ENCODE measurements around the gene RNF207. TPM values are rescaled to one million over a fixed set of nuclear protein-coding genes. Genes with fewer than 3 reads are reported as not detected.

The RNF207 gene
- total RNA-seq, 1 experiment from 2014 or later = 9.2 TPM

DNA sequence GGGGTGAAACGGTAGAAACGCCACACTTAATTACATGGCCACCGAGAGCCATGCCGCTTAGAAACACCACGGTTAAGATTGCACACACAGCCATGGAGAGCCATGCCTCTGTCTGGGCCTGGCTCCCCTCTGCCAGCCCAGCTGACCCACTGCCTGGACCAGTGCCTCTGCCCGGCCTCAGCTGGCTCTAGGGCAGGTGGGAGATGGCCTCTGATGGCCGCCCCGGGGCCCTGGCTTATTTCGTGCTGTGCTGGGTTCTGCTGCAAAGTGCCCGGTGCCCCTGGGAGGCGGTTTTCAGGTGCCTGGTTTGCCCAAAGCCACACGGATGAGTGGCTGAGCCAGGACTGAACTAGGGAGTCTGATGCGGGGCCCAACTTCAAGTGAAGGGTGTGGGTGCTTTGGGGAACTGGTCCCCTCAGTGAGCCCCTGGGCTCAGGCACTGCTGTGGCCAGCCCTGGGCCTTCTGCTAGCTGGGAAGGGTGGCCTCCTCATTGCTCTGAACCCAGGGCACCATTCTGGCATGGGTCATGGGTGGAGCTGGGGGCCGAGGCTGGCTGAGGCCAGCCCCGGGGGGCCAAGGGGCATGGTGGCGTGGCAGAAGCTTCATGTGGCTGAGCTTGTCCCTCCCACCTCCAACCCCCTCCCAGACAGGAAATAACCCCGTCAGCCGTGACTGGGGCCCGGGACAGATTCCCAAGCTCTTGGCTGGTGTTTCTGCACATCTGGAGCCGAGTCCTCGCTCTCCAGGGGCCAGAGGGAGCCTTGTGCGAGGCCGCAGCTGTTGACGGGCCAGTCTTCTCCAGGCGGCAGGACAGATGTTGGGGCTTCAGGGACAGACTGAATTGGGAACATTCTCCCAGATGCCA is 56.9 kb downstream of the RNF207 start:
- ATAC-seq = no peak
- Mint-ChIP-seq H3K27ac (0 out of 2 replicates have a peak overlapping the region, but pooled peaks have one; percentile 36), H3K4me3 (no peak overlapping the region), H3K27me3 (ENCODE audit: low read depth) (peaks cover 21% of the 10 kb centered on the region), H3K4me1 (peaks cover 9% of the 10 kb centered on the region), H3K36me3 (no peaks in the 10 kb centered on the region), H3K9me3 (no peaks in the 10 kb centered on the region)
- TF ChIP-seq CREM (CRISPR knock-in tag; IDR thresholded peaks at IDR 0.05) = no peak
- TF ChIP-seq, protein P1, sequence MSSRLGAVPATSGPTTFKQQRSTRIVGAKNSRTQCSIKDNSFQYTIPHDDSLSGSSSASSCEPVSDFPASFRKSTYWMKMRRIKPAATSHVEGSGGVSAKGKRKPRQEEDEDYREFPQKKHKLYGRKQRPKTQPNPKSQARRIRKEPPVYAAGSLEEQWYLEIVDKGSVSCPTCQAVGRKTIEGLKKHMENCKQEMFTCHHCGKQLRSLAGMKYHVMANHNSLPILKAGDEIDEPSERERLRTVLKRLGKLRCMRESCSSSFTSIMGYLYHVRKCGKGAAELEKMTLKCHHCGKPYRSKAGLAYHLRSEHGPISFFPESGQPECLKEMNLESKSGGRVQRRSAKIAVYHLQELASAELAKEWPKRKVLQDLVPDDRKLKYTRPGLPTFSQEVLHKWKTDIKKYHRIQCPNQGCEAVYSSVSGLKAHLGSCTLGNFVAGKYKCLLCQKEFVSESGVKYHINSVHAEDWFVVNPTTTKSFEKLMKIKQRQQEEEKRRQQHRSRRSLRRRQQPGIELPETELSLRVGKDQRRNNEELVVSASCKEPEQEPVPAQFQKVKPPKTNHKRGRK (CRISPR knock-in tag; IDR thresholded peaks at IDR 0.05; ENCODE audit: borderline replicate concordance) = no peak
- TF ChIP-seq, protein P2, sequence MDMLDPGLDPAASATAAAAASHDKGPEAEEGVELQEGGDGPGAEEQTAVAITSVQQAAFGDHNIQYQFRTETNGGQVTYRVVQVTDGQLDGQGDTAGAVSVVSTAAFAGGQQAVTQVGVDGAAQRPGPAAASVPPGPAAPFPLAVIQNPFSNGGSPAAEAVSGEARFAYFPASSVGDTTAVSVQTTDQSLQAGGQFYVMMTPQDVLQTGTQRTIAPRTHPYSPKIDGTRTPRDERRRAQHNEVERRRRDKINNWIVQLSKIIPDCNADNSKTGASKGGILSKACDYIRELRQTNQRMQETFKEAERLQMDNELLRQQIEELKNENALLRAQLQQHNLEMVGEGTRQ (CRISPR knock-in tag; IDR thresholded peaks at IDR 0.05) = no peak
- no peak for DNase-seq (ENCODE audit: low spot score)
- CTCF ChIA-PET = interaction anchor here (0.9 to 14.8 kb wide), 6 partner anchors 14 to 175 kb away, joined by 3 to 164 read pairs (median 4); no protein-coding TSS in a partner anchor
- POLR2A ChIA-PET = interaction anchor here (0.7 to 0.9 kb wide), 2 partner anchors 16 to 130 kb away, joined by 3 read pairs; no protein-coding TSS in a partner anchor

DNA sequence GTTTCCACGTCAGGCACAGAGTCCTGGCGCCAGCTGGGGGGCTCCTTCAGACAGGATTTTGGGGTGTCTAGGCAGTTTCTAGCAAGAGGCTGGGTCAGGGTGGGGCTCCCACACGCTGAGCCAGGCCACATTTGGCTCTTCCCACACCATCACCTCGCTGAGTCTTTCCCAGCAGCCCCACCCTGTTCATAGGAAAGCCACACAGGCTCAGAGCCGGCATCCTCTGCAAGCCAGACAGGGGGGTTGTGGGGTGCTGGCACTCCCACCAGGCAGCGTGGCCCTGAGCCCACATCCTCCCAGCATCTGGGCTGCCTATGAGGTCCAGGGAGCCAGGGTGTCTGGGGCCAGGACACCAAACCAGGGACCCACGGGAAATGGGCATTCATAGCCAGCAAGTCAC is 57.8 kb downstream of the RNF207 start:
- ATAC-seq = no peak
- Mint-ChIP-seq H3K9me3 (no peaks in the 10 kb centered on the region), H3K27me3 (ENCODE audit: low read depth) (peaks cover 18% of the 10 kb centered on the region), H3K27ac (no peak overlapping the region), H3K36me3 (no peaks in the 10 kb centered on the region), H3K4me1 (peaks cover 9% of the 10 kb centered on the region), H3K4me3 (no peak overlapping the region)
- TF ChIP-seq GABPB1 (CRISPR knock-in tag; IDR thresholded peaks at IDR 0.05) = no peak
- TF ChIP-seq, protein P3, sequence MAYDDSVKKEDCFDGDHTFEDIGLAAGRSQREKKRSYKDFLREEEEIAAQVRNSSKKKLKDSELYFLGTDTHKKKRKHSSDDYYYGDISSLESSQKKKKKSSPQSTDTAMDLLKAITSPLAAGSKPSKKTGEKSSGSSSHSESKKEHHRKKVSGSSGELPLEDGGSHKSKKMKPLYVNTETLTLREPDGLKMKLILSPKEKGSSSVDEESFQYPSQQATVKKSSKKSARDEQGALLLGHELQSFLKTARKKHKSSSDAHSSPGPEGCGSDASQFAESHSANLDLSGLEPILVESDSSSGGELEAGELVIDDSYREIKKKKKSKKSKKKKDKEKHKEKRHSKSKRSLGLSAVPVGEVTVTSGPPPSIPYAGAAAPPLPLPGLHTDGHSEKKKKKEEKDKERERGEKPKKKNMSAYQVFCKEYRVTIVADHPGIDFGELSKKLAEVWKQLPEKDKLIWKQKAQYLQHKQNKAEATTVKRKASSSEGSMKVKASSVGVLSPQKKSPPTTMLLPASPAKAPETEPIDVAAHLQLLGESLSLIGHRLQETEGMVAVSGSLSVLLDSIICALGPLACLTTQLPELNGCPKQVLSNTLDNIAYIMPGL (CRISPR knock-in tag; IDR thresholded peaks at IDR 0.05) = no peak
- no peak for TF ChIP-seq MYBL2 (CRISPR knock-in tag; IDR thresholded peaks at IDR 0.05)
- TF ChIP-seq ZBTB21 (CRISPR knock-in tag; IDR thresholded peaks at IDR 0.05; ENCODE audit: borderline replicate concordance) = no peak
- no peak for TF ChIP-seq TCF7 (CRISPR knock-in tag; IDR thresholded peaks at IDR 0.05; ENCODE audit: low read depth)
- TF ChIP-seq NR3C1 (CRISPR knock-in tag; conservative IDR thresholded peaks at IDR 0.05; ENCODE audit: low read depth) = no peak
- TF ChIP-seq HMGA2 (CRISPR knock-in tag; IDR thresholded peaks at IDR 0.05) = no peak
- no peak for TF ChIP-seq RORB (CRISPR knock-in tag; IDR thresholded peaks at IDR 0.05)
- TF ChIP-seq SOX15 (CRISPR knock-in tag; IDR thresholded peaks at IDR 0.05) = no peak
- TF ChIP-seq, protein P4, sequence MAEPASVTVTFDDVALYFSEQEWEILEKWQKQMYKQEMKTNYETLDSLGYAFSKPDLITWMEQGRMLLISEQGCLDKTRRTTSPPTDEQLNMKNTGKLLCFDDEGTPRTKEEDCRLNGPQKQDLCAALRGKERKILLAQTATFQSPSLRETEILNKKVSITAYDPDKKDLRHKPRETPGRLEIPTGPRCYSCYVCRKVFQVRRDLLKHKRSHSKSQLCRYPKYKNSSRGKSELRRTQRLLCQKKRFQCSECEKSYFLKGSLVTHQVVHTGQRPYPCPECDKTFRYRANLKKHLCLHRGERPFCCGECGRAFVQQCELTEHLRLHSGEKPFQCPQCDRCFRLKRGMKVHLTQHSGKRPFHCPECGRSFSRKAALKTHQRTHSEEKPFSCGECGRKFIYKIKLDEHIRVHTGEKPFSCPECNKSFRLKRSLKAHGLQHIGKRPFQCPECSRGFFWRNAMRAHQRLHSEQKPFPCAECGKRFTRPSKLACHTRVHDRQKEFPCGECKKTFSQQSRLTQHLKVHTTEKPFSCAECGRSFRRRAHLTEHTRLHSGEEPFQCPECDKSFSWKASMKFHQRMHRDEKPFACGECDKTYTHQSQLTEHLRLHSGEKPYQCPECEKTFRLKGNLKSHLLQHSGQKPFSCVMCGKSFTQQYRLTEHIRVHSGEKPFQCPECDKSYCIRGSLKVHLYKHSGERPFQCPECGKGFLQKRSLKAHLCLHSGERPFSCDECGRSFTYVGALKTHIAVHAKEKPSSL (CRISPR knock-in tag; conservative IDR thresholded peaks at IDR 0.05) = no peak
- TF ChIP-seq, protein P5, sequence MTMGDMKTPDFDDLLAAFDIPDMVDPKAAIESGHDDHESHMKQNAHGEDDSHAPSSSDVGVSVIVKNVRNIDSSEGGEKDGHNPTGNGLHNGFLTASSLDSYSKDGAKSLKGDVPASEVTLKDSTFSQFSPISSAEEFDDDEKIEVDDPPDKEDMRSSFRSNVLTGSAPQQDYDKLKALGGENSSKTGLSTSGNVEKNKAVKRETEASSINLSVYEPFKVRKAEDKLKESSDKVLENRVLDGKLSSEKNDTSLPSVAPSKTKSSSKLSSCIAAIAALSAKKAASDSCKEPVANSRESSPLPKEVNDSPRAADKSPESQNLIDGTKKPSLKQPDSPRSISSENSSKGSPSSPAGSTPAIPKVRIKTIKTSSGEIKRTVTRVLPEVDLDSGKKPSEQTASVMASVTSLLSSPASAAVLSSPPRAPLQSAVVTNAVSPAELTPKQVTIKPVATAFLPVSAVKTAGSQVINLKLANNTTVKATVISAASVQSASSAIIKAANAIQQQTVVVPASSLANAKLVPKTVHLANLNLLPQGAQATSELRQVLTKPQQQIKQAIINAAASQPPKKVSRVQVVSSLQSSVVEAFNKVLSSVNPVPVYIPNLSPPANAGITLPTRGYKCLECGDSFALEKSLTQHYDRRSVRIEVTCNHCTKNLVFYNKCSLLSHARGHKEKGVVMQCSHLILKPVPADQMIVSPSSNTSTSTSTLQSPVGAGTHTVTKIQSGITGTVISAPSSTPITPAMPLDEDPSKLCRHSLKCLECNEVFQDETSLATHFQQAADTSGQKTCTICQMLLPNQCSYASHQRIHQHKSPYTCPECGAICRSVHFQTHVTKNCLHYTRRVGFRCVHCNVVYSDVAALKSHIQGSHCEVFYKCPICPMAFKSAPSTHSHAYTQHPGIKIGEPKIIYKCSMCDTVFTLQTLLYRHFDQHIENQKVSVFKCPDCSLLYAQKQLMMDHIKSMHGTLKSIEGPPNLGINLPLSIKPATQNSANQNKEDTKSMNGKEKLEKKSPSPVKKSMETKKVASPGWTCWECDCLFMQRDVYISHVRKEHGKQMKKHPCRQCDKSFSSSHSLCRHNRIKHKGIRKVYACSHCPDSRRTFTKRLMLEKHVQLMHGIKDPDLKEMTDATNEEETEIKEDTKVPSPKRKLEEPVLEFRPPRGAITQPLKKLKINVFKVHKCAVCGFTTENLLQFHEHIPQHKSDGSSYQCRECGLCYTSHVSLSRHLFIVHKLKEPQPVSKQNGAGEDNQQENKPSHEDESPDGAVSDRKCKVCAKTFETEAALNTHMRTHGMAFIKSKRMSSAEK (CRISPR knock-in tag; IDR thresholded peaks at IDR 0.05; ENCODE audit: borderline replicate concordance) = no peak
- TF ChIP-seq ESRRA (CRISPR knock-in tag; IDR thresholded peaks at IDR 0.05; ENCODE audit: borderline replicate concordance) = no peak
- no peak for TF ChIP-seq CREB1 (CRISPR knock-in tag; IDR thresholded peaks at IDR 0.05)
- DNase-seq (ENCODE audit: low spot score) = no peak
- CTCF ChIA-PET = interaction anchor here (4.2 to 14.8 kb wide), 2 partner anchors 15 to 25 kb away, joined by 26 to 164 read pairs; no protein-coding TSS in a partner anchor
- POLR2A ChIA-PET = no interaction called here

Measured in WTC11 (cell line).